ENCODE measurements around the gene CDRT15.

- TF ChIP-seq CTCF (IDR thresholded peaks at IDR 0.05 in 4 of 5, conservative IDR thresholded peaks at IDR 0.05 in 1 of 5) = no peak
- no peak for TF ChIP-seq POLR2A (IDR thresholded peaks at IDR 0.05)
Measured at GRCh38 chr17:14211246-14211645, 25.4 kb downstream of the CDRT15 start.

Data from gastrocnemius medialis (tissue), 4 donors.